ENCODE measurements around the gene PTPN13. TPM values are rescaled to one million over a fixed set of nuclear protein-coding genes. Genes with fewer than 3 reads are reported as not detected.

PTPN13 gene
- total RNA-seq, 3 donors from 2014 or later (not counting 1 experiment from before 2014, with no cell fraction given), result 0.20 to 2.4 (median 0.40) TPM

DNA sequence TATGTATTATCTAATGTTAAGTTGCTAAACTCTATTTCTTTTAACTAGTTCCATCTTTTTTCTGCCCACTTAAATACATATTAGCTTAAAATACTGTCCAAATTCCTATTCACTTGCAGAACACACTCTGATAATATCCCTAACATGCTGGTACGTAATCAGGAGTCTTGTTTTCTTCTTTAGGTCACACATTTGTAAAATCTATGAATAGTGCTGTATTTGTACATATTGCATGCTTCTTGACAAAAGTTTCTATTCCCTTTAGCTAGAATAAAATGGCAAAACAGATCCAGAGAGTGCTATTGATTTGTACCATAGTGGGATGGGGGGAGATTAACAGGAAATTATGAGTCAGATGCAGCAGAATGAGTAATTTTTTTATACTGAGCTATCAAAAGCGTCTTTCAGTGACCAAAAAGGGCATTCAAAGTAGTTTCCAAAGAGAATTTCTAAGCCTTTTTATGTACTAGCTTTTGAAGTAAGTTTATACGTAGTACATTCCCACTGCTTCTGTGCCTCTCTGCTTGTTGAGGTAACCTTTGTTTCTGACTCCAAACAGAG lies 126.5 kb downstream of the PTPN13 start:
- no peaks in the 10 kb centered on the region for H3K36me3 Mint-ChIP-seq
- H3K27me3 Mint-ChIP-seq (ENCODE audit: low read depth in 2 of 2), result no peaks in the 10 kb centered on the region
- H3K27ac Mint-ChIP-seq, result no peak overlapping the region
- peaks cover 0 to 4% of the 10 kb centered on the region in 2 donors for H3K9me3 Mint-ChIP-seq
- H3K4me3 ChIP-seq (ENCODE audit: low read length), result no peak overlapping the region
- no peak overlapping the region for H3K27ac ChIP-seq (ENCODE audit: low read length)
- TF ChIP-seq, protein P1, sequence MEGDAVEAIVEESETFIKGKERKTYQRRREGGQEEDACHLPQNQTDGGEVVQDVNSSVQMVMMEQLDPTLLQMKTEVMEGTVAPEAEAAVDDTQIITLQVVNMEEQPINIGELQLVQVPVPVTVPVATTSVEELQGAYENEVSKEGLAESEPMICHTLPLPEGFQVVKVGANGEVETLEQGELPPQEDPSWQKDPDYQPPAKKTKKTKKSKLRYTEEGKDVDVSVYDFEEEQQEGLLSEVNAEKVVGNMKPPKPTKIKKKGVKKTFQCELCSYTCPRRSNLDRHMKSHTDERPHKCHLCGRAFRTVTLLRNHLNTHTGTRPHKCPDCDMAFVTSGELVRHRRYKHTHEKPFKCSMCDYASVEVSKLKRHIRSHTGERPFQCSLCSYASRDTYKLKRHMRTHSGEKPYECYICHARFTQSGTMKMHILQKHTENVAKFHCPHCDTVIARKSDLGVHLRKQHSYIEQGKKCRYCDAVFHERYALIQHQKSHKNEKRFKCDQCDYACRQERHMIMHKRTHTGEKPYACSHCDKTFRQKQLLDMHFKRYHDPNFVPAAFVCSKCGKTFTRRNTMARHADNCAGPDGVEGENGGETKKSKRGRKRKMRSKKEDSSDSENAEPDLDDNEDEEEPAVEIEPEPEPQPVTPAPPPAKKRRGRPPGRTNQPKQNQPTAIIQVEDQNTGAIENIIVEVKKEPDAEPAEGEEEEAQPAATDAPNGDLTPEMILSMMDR (IDR thresholded peaks at IDR 0.05), result no peak
- no peaks in the 10 kb centered on the region for H3K4me1 ChIP-seq (ENCODE audit: control insufficient read depth, insufficient read depth, low read length)
- no peaks in the 10 kb centered on the region for H3K27me3 ChIP-seq (ENCODE audit: control insufficient read depth, insufficient read depth, low read length)
- DNase-seq (no peak), ATAC-seq (no peak)
- intact Hi-C loops (cut with micrococcal nuclease), result no loop called here
- no peaks in the 10 kb centered on the region for H3K9me3 ChIP-seq (ENCODE audit: control insufficient read depth, insufficient read depth, low read length)
- no peaks in the 10 kb centered on the region for H3K36me3 ChIP-seq (ENCODE audit: control insufficient read depth, insufficient read depth, low read length)
- H3K4me3 Mint-ChIP-seq, result no peak overlapping the region
- WGBS (ENCODE audit: insufficient coverage), result 70% methylated on average over 2 of the region's 3 CpGs
- H3K4me1 Mint-ChIP-seq, result no peaks in the 10 kb centered on the region

DNA sequence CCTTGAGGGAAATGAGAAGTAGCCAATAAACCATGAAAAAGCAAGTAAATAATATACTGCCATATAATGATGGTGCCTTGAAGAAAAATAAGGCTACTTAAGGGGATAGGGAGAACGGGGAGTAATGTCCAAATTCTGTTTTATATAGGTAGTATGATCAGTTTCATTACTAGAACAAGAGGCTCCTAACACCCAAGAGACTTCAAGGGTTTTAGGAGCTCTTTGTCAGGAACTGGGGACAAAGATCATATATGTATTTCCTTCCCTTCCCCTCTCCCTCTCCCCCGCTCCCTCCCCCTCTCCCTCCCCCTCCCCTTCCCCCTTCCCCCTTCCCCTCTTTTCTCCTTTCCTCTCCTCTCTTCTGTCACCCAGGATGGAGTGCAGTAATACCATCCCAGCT lies 127.3 kb downstream of the PTPN13 start:
- no peaks in the 10 kb centered on the region for H3K27me3 Mint-ChIP-seq (ENCODE audit: low read depth in 2 of 2)
- DNase-seq (no peak), ATAC-seq (no peak)
- no peaks in the 10 kb centered on the region for H3K36me3 Mint-ChIP-seq
- H3K27ac Mint-ChIP-seq, result no peak overlapping the region
- H3K4me1 Mint-ChIP-seq, result no peaks in the 10 kb centered on the region
- TF ChIP-seq, protein P1 (IDR thresholded peaks at IDR 0.05), result no peak
- H3K4me3 Mint-ChIP-seq, result no peak overlapping the region
- Histone ChIP-seq H3K4me3 (ENCODE audit: low read length) (no peak overlapping the region), H3K27ac (ENCODE audit: low read length) (no peak overlapping the region), H3K4me1 (ENCODE audit: control insufficient read depth, insufficient read depth, low read length) (no peaks in the 10 kb centered on the region), H3K27me3 (ENCODE audit: control insufficient read depth, insufficient read depth, low read length) (no peaks in the 10 kb centered on the region), H3K36me3 (ENCODE audit: control insufficient read depth, insufficient read depth, low read length) (no peaks in the 10 kb centered on the region), H3K9me3 (ENCODE audit: control insufficient read depth, insufficient read depth, low read length) (no peaks in the 10 kb centered on the region)
- no CpG with 5 or more reads among the region's 2 CpGs for WGBS (ENCODE audit: insufficient coverage)
- intact Hi-C loops (cut with micrococcal nuclease), result no loop called here
- H3K9me3 Mint-ChIP-seq, result peaks cover 0 to 4% of the 10 kb centered on the region in 2 donors

DNA sequence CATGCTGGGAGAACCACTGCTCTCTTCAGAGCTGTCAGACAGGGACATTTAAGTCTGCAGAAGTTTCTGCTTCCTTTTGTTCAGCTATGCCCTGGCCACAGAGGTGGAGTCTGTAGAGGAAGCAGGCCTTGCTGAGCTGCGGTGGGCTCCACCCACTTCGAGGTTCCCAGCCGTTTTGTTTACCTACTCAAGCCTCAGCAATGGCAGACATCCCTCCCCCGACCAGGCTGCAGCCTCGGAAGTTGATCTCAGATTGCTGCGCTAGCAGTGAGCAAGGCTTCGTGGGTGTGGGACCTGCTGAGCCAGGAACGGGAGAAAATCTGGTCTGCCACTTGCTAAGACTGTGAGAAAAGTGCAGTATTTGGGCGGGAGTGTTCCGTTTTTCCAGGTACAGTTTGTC lies 136.2 kb downstream of the PTPN13 start:
- H3K9me3 Mint-ChIP-seq, result peaks cover 6% of the 10 kb centered on the region in 2 donors
- peaks cover 0 to 2% of the 10 kb centered on the region in 2 donors for H3K27me3 Mint-ChIP-seq (ENCODE audit: low read depth in 2 of 2)
- H3K4me1 Mint-ChIP-seq, result no peaks in the 10 kb centered on the region
- Histone ChIP-seq H3K27ac (ENCODE audit: low read length) (no peak overlapping the region), H3K4me3 (ENCODE audit: low read length) (no peak overlapping the region), H3K36me3 (ENCODE audit: control insufficient read depth, insufficient read depth, low read length) (no peaks in the 10 kb centered on the region), H3K4me1 (ENCODE audit: control insufficient read depth, insufficient read depth, low read length) (no peaks in the 10 kb centered on the region), H3K9me3 (ENCODE audit: control insufficient read depth, insufficient read depth, low read length) (peaks cover 6% of the 10 kb centered on the region), H3K27me3 (ENCODE audit: control insufficient read depth, insufficient read depth, low read length) (no peaks in the 10 kb centered on the region)
- H3K27ac Mint-ChIP-seq, result no peak overlapping the region
- no peak overlapping the region for H3K4me3 Mint-ChIP-seq
- intact Hi-C loops (cut with micrococcal nuclease), result no loop called here
- DNase-seq, result peak in 1 of 2 donors; percentile 26
- ATAC-seq, result no peak
- H3K36me3 Mint-ChIP-seq, result no peaks in the 10 kb centered on the region
- TF ChIP-seq, protein P1 (IDR thresholded peaks at IDR 0.05), result no peak
- WGBS (ENCODE audit: insufficient coverage), result 82% methylated on average over 10 of the region's 10 CpGs

DNA sequence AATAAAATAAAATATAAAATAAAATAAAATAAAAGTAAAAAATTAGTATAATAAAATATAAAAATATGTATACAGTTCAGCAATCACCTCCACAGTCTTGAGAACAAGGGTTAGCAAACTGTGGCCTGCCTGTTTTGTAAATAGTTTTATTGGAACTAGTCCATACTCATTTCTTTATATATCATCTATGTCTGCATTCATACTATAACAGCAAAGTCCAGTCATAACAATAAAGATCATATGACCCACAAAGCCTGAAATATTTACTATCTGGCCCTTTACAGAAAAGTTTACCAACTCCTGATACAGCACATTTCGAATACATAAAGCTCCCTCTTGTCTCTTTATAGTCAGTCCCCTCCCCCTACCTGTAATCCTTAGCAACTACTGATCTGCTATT lies 143.1 kb downstream of the PTPN13 start:
- H3K27ac Mint-ChIP-seq, result no peak overlapping the region
- TF ChIP-seq, protein P1 (IDR thresholded peaks at IDR 0.05), result no peak
- 82% methylated on average over 1 of the region's 1 CpG for WGBS (ENCODE audit: insufficient coverage)
- Histone ChIP-seq H3K36me3 (ENCODE audit: control insufficient read depth, insufficient read depth, low read length) (no peaks in the 10 kb centered on the region), H3K27ac (ENCODE audit: low read length) (no peak overlapping the region), H3K9me3 (ENCODE audit: control insufficient read depth, insufficient read depth, low read length) (no peaks in the 10 kb centered on the region), H3K27me3 (ENCODE audit: control insufficient read depth, insufficient read depth, low read length) (no peaks in the 10 kb centered on the region), H3K4me3 (ENCODE audit: low read length) (no peak overlapping the region), H3K4me1 (ENCODE audit: control insufficient read depth, insufficient read depth, low read length) (no peaks in the 10 kb centered on the region)
- no peaks in the 10 kb centered on the region for H3K27me3 Mint-ChIP-seq (ENCODE audit: low read depth in 2 of 2)
- intact Hi-C loops (cut with micrococcal nuclease), result no loop called here
- H3K4me3 Mint-ChIP-seq, result no peak overlapping the region
- peaks cover 0 to 2% of the 10 kb centered on the region in 2 donors for H3K9me3 Mint-ChIP-seq
- no peaks in the 10 kb centered on the region for H3K4me1 Mint-ChIP-seq
- no peaks in the 10 kb centered on the region for H3K36me3 Mint-ChIP-seq
- no peak for ATAC-seq
- DNase-seq, result no peak

All from natural killer cell (primary cell).